Activated CD8-positive, alpha-beta memory T cell treated with anti-CD3 and anti-CD28 coated beads, Interleukin-2, amount 50 U/mL, for 48 hours (primary cell): Measurements from ENCODE around the gene ST6GAL1.
A peak's percentile ranks its signal among the peaks of the same experiment; 100 is the strongest.
"Not testable (repeated sequence)": the region's sequence is repeated elsewhere in the genome, so short reads cannot be mapped to it uniquely, and the experiment has no call there.

Experiments
- DNase-seq: peaks from one replicate; pipeline ENCODE4 v3.0.0-alpha.2; 2020

The ST6GAL1 gene

GRCh38 chr3:186998937-186999368, 68.6 kb downstream of the ST6GAL1 start:
- DNase-seq, result no peak

- DNase-seq, result no peak
Measured at GRCh38 chr3:187000711-187001151, 70.4 kb downstream of the ST6GAL1 start.

- DNase-seq, result no peak
Measured at GRCh38 chr3:187002915-187003314, 72.6 kb downstream of the ST6GAL1 start.

- no peak for DNase-seq
Measured at GRCh38 chr3:187005827-187006481, 75.6 kb downstream of the ST6GAL1 start.

- no peak for DNase-seq
Measured at GRCh38 chr3:187006864-187007630, 76.7 kb downstream of the ST6GAL1 start.

- DNase-seq, result peak; percentile 13
Measured at GRCh38 chr3:187010382-187010781, 80.1 kb downstream of the ST6GAL1 start.

GRCh38 chr3:187011915-187012314, 81.6 kb downstream of the ST6GAL1 start:
- DNase-seq, result no peak

GRCh38 chr3:187012609-187013051, 82.3 kb downstream of the ST6GAL1 start:
- peak; percentile 61 for DNase-seq

- peak; percentile 42 for DNase-seq
Measured at GRCh38 chr3:187013159-187013716, 82.9 kb downstream of the ST6GAL1 start.

- DNase-seq, result peak; percentile 37
Measured at GRCh38 chr3:187014417-187014864, 84.1 kb downstream of the ST6GAL1 start.

- DNase-seq, result peak; percentile 46
Measured at GRCh38 chr3:187015903-187016638, 85.7 kb downstream of the ST6GAL1 start.

- peak; percentile 52 for DNase-seq
Measured at GRCh38 chr3:187016639-187017345, 86.5 kb downstream of the ST6GAL1 start.

GRCh38 chr3:187017511-187018230, 87.3 kb downstream of the ST6GAL1 start:
- DNase-seq, result peak; percentile 28

GRCh38 chr3:187019542-187020072, 89.3 kb downstream of the ST6GAL1 start:
- peak; percentile 48 for DNase-seq

GRCh38 chr3:187020376-187020775, 90.0 kb downstream of the ST6GAL1 start:
- DNase-seq, result no peak

GRCh38 chr3:187021748-187022402, 91.5 kb downstream of the ST6GAL1 start:
- peak; percentile 34 for DNase-seq

- DNase-seq, result no peak
Measured at GRCh38 chr3:187022403-187023029, 92.2 kb downstream of the ST6GAL1 start.

- not testable (repeated sequence) for DNase-seq
Measured at GRCh38 chr3:187023340-187023739, 93.0 kb downstream of the ST6GAL1 start.

GRCh38 chr3:187024536-187025226, 94.4 kb downstream of the ST6GAL1 start:
- no peak for DNase-seq

GRCh38 chr3:187025254-187025655, 94.9 kb downstream of the ST6GAL1 start:
- DNase-seq, result peak; percentile 70
